Neuronal stem cell (in vitro differentiated cells): ENCODE results near the gene DCLRE1B.

ENCODE experiments used
- DNase-seq: peaks from one replicate; pipeline ENCODE4 v3.0.0-alpha.2; 2013; ENCODE audit warnings: low spot score
- H2AFZ ChIP-seq: one replicate; pipeline ENCODE4 v1.6.1; 2013; ENCODE audit warnings: mild to moderate bottlenecking, low read length, inconsistent platforms
- H2AK5ac ChIP-seq: 2 replicates; pipeline ENCODE4 v1.6.1; 2013; ENCODE audit warnings: low read depth, mild to moderate bottlenecking, inconsistent platforms, low read length, moderate library complexity, mixed read lengths
- H2BK120ac ChIP-seq: 2 replicates; pipeline ENCODE4 v1.6.1; 2013; ENCODE audit warnings: low read depth, mild to moderate bottlenecking, inconsistent platforms, low read length, moderate library complexity, mixed read lengths
- H2BK12ac ChIP-seq: one replicate; pipeline ENCODE4 v1.6.1; 2013; ENCODE audit warnings: low read length, inconsistent platforms
- H2BK15ac ChIP-seq: 2 replicates; pipeline ENCODE4 v1.6.1; 2013; ENCODE audit warnings: mild to moderate bottlenecking, low read length, inconsistent platforms, mixed read lengths
- H2BK5ac ChIP-seq: one replicate; pipeline ENCODE4 v1.6.1; 2013; ENCODE audit warnings: inconsistent platforms, mild to moderate bottlenecking, low read length, moderate library complexity
- H3K14ac ChIP-seq: one replicate; pipeline ENCODE4 v1.6.1; 2013; ENCODE audit warnings: low read length, inconsistent platforms
- H3K18ac ChIP-seq: 2 replicates; pipeline ENCODE4 v1.6.1; 2013; ENCODE audit warnings: low read length, inconsistent platforms
- H3K23ac ChIP-seq: 2 replicates; pipeline ENCODE4 v1.6.1; 2013; ENCODE audit warnings: low read depth, mild to moderate bottlenecking, mixed read lengths, low read length, inconsistent platforms; ENCODE audit not compliant: poor library complexity
- H3K27ac ChIP-seq: replicated peaks from 3 replicates; pipeline ENCODE4 v1.5.1; 2013; ENCODE audit warnings: low read length, inconsistent platforms
- H3K27me3 ChIP-seq, 3 experiments: 2 replicates each; pipeline ENCODE4 v1.6.1; 2013; ENCODE audit warnings: low read length in 3 of 3, mild to moderate bottlenecking in 2 of 3, inconsistent platforms in 1 of 3, low read depth in 1 of 3, mixed read lengths in 1 of 3, moderate library complexity in 1 of 3; ENCODE audit not compliant: control insufficient read depth in 3 of 3, insufficient read depth in 3 of 3
- H3K36me3 ChIP-seq, 2 donors: replicated peaks in 1 of 2; 2 replicates each; pipeline ENCODE4 v1.6.1; 2013; ENCODE audit warnings: low read length in 2 of 2; ENCODE audit not compliant: control insufficient read depth in 2 of 2, insufficient read depth in 2 of 2
- H3K4ac ChIP-seq: 2 replicates; pipeline ENCODE4 v1.6.1; 2013; ENCODE audit warnings: inconsistent platforms, mild to moderate bottlenecking, low read length, moderate library complexity
- H3K4me1 ChIP-seq, 2 donors: 1 replicate in 1 of 2; 2 replicates in 1 of 2; pipeline ENCODE4 v1.6.1; 2013; ENCODE audit warnings: low read length in 2 of 2, low read depth in 1 of 2; ENCODE audit not compliant: control insufficient read depth in 2 of 2, insufficient read depth in 1 of 2
- H3K4me2 ChIP-seq: one replicate; pipeline ENCODE4 v1.6.1; 2013; ENCODE audit warnings: mild to moderate bottlenecking, low read length, inconsistent platforms; ENCODE audit not compliant: insufficient read depth, poor library complexity, severe bottlenecking
- H3K4me3 ChIP-seq, 2 donors: 2 replicates each; pipeline ENCODE4 v1.5.1; 2013; ENCODE audit warnings: low read length in 2 of 2, mild to moderate bottlenecking in 2 of 2, inconsistent platforms in 1 of 2, moderate library complexity in 1 of 2
- H3K79me1 ChIP-seq: one replicate; pipeline ENCODE4 v1.6.1; 2013; ENCODE audit warnings: low read depth, mild to moderate bottlenecking, inconsistent platforms, low read length, moderate library complexity
- H3K9ac ChIP-seq: one replicate; pipeline ENCODE4 v1.6.1; 2013; ENCODE audit warnings: mild to moderate bottlenecking, low read depth, low read length, inconsistent platforms; ENCODE audit not compliant: poor library complexity
- H3K9me3 ChIP-seq, 2 donors: replicated peaks in 1 of 2; 2 replicates each; pipeline versions ENCODE3 to v1.6.1; 2013; ENCODE audit warnings: low read length in 2 of 2, mild to moderate bottlenecking in 2 of 2, inconsistent platforms in 1 of 2, low read depth in 1 of 2, mixed read lengths in 1 of 2, moderate library complexity in 1 of 2; ENCODE audit not compliant: control insufficient read depth in 2 of 2, insufficient read depth in 1 of 2
- H4K8ac ChIP-seq: one replicate; pipeline ENCODE4 v1.6.1; 2013; ENCODE audit warnings: low read depth, mild to moderate bottlenecking, inconsistent platforms, low read length, moderate library complexity
- H4K91ac ChIP-seq: one replicate; pipeline ENCODE4 v1.6.1; 2013; ENCODE audit warnings: low read length, low read depth, mild to moderate bottlenecking, inconsistent platforms; ENCODE audit not compliant: poor library complexity
- WGBS, 2 donors: extraction: QIAGEN DNeasy Blood & Tissue Kit; methylation state at CpG; one replicate each; pipeline ENCODE4 v1.1.7; 2013; ENCODE audit warnings: missing lambda C conversion rate in 2 of 2, mixed read lengths in 1 of 2; ENCODE audit not compliant: insufficient read length in 2 of 2, insufficient replicate concordance in 1 of 2; ENCODE audit errors: extremely low coverage in 2 of 2; 5-methylcytosine and 5-hydroxymethylcytosine counted together

The DCLRE1B gene

DNA sequence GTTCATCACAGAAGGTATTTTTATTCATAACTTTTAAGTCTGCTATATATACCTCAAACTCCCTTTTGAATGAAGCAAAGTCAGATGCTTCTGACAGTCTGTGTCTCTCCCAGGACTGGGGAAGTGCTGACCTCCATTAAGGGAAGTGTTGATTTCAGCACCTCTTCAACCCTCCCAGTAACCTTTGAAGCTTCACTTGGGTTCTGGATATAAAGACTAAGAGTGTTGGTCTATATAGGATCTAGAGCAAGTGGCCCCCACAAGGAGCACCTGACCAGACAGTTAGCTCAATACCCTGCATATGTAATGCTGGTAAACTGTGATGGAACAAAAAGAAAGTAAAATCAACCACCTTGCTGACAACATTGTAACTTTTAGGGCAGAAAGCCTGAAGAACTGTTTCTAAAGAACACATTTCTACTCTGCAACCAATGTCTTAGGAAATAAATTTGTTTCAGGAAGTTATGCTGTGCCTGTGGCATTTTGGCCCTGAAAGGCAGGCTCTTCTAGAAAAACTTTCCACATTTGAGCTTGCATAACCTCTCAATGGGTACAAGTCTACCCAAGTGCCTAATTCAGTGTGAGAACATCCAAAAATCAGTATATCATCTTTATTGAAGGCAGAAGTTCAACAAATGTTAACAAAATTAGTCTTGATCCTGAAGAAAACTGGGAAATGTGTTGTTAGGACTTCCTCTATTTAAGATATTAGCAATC is 32.7 kb upstream of the DCLRE1B start:
- H3K18ac ChIP-seq, result no peak overlapping the region
- no peak overlapping the region for H3K4me2 ChIP-seq
- H3K9ac ChIP-seq, result no peak overlapping the region
- H3K4me3 ChIP-seq, result no peak overlapping the region
- H2BK12ac ChIP-seq, result no peak overlapping the region
- H2BK15ac ChIP-seq, result no peak overlapping the region
- no peaks in the 10 kb centered on the region for H3K36me3 ChIP-seq
- H3K79me1 ChIP-seq, result no peaks in the 10 kb centered on the region
- no peak overlapping the region for H2BK120ac ChIP-seq
- H3K4ac ChIP-seq, result no peak overlapping the region
- no peak overlapping the region for H4K8ac ChIP-seq
- no peaks in the 10 kb centered on the region for H3K9me3 ChIP-seq
- DNase-seq, result no peak
- H2BK5ac ChIP-seq, result no peak overlapping the region
- no peak overlapping the region for H4K91ac ChIP-seq
- H2AFZ ChIP-seq, result no peak overlapping the region
- no peak overlapping the region for H3K23ac ChIP-seq
- no peaks in the 10 kb centered on the region for H3K4me1 ChIP-seq
- H3K27me3 ChIP-seq, result peaks cover 0 to 20% (median 0%) of the 10 kb centered on the region in 3 experiments
- H2AK5ac ChIP-seq, result no peak overlapping the region
- H3K27ac ChIP-seq, result no peak overlapping the region
- no peak overlapping the region for H3K14ac ChIP-seq

DNA sequence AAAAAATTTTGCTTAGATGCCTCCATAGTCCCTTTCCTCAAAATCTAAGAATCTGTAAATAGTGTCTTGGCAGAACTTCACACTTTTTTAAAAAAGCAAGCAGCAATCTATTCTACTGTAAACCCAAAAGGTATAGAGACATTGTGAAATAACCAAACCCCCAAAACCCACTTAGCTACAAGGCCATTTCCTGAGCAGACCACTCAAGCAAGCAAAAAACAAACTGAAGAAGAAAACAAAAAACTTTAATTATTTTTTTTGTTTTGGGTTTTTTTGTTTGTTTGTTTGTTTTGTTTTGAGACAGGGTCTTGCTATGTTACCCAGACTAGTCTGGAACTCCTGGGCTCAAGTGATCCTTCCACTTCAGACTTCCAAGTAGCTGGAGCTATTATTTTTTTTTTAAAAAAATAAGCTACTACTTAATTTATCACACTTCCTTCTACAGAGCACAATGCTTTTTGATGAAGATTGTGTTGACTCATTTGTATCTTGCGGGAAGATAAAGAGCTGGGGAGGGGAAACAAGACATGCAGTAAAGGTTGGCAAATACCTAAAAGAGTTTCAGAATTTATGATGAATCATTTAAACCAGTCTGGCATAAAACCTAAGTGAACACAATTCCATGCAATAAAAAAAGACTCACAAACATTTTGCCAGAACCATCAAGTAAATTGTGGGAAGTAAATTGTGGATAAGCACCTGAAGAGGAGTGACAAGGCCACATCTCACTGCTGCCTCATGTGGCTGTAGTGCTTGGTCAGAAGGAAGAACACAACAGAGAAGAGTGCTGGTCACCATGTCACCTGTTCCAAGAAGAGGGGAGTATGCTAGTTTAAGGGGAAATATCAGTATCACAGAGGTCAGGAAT is 30.9 kb upstream of the DCLRE1B start:
- no CpG with 5 or more reads among the region's 1 CpG for WGBS, 2 donors
- Histone ChIP-seq H3K9ac (no peak overlapping the region), H2BK12ac (no peak overlapping the region)

DNA sequence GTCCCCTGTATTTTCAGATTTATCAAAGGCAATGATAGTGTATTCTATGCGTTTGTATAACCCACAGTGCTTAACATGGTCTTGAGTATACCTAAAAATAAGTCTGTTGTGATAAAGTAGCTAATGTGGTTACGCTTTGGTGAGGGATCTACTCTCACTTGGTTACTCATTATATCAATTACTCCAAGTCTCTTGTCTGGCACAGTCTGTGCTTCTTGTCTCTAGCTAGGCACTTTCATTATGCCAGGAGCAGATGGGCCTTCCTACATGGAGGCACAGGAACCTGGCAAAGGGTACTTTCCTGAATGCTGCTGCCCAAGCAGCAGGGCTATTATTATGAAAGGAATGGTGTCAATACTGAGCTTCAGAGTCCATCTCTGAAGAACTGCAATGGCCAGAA is 29.4 kb upstream of the DCLRE1B start:
- Histone ChIP-seq H3K14ac (no peak overlapping the region), H3K4me1 (no peaks in the 10 kb centered on the region), H4K91ac (no peak overlapping the region), H3K9ac (no peak overlapping the region), H3K27ac (no peak overlapping the region), H3K36me3 (no peaks in the 10 kb centered on the region), H3K4ac (no peak overlapping the region), H3K4me3 (no peak overlapping the region), H2AK5ac (no peak overlapping the region), H2AFZ (no peak overlapping the region), H4K8ac (no peak overlapping the region), H3K23ac (no peak overlapping the region), H2BK12ac (no peak overlapping the region), H3K18ac (no peak overlapping the region), H2BK15ac (no peak overlapping the region), H3K27me3 (peaks cover 0 to 16% (median 0%) of the 10 kb centered on the region in 3 experiments), H3K9me3 (no peaks in the 10 kb centered on the region), H3K79me1 (no peaks in the 10 kb centered on the region), H3K4me2 (no peak overlapping the region), H2BK5ac (no peak overlapping the region), H2BK120ac (no peak overlapping the region)
- WGBS, 2 donors, result no CpG with 5 or more reads among the region's 2 CpGs
- DNase-seq, result no peak

More for the DNA sequence above, 30.9 kb upstream of the DCLRE1B start:
- Histone ChIP-seq H2BK15ac (no peak overlapping the region), H4K8ac (no peak overlapping the region), H3K23ac (no peak overlapping the region), H2AFZ (no peak overlapping the region), H4K91ac (no peak overlapping the region), H3K4ac (no peak overlapping the region), H3K4me2 (no peak overlapping the region), H2AK5ac (no peak overlapping the region), H3K4me1 (no peaks in the 10 kb centered on the region), H3K27me3 (peaks cover 0 to 16% (median 0%) of the 10 kb centered on the region in 3 experiments), H3K14ac (no peak overlapping the region), H3K9me3 (no peaks in the 10 kb centered on the region), H3K27ac (no peak overlapping the region), H3K18ac (no peak overlapping the region), H2BK120ac (no peak overlapping the region), H3K4me3 (no peak overlapping the region), H3K36me3 (no peaks in the 10 kb centered on the region), H2BK5ac (no peak overlapping the region), H3K79me1 (no peaks in the 10 kb centered on the region)
- no peak for DNase-seq

DNA sequence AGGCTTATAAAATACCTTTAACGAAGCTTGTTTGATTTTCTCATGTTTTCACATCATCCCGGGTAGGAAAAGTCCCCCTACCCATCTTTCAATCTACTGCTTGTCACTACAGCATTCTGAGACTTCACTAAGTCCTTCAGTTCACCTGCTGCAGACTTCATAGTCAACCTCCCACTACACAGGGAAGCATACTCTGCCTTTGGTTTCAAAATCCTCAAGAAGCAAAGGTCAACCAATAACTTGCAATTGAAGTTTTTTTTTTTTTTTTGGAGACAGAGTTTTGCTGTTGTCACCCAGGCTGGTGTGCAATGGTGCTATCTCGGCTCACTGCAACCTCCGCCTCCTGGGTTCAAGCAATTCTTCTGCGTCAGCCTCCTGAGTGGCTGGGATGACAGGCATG is 28.9 kb upstream of the DCLRE1B start:
- DNase-seq, result no peak
- H2AK5ac ChIP-seq, result no peak overlapping the region
- no peak overlapping the region for H4K91ac ChIP-seq
- H3K79me1 ChIP-seq, result no peaks in the 10 kb centered on the region
- H3K27ac ChIP-seq, result no peak overlapping the region
- H2BK12ac ChIP-seq, result no peak overlapping the region
- H3K9me3 ChIP-seq, result no peaks in the 10 kb centered on the region
- H3K36me3 ChIP-seq, result no peaks in the 10 kb centered on the region
- no peak overlapping the region for H2BK120ac ChIP-seq
- peaks cover 0 to 15% (median 0%) of the 10 kb centered on the region in 3 experiments for H3K27me3 ChIP-seq
- H3K14ac ChIP-seq, result no peak overlapping the region
- no peak overlapping the region for H2AFZ ChIP-seq
- H3K4ac ChIP-seq, result no peak overlapping the region
- H3K23ac ChIP-seq, result no peak overlapping the region
- H3K9ac ChIP-seq, result no peak overlapping the region
- H3K4me3 ChIP-seq, result no peak overlapping the region
- H3K4me2 ChIP-seq, result no peak overlapping the region
- H3K18ac ChIP-seq, result no peak overlapping the region
- no peaks in the 10 kb centered on the region for H3K4me1 ChIP-seq
- no peak overlapping the region for H4K8ac ChIP-seq
- no peak overlapping the region for H2BK15ac ChIP-seq
- H2BK5ac ChIP-seq, result no peak overlapping the region
- no CpG with 5 or more reads among the region's 5 CpGs for WGBS, 2 donors
